HG02623 (cell line): ENCODE results near the gene DBX1.
"Not testable (repeated sequence)": the region's sequence is repeated elsewhere in the genome, so short reads cannot be mapped to it uniquely, and the experiment has no call there.

Experiments
- ATAC-seq: cut with Tn5 transposase; IDR thresholded peaks from one replicate; pipeline ENCODE4 v1.9.1; 2021; ENCODE audit warnings: moderate library complexity; ENCODE audit not compliant: unreplicated experiment

The DBX1 gene

GRCh38 chr11:20161923-20162744 lies 1.9 kb upstream of the DBX1 start:
- no peak for ATAC-seq

DNA sequence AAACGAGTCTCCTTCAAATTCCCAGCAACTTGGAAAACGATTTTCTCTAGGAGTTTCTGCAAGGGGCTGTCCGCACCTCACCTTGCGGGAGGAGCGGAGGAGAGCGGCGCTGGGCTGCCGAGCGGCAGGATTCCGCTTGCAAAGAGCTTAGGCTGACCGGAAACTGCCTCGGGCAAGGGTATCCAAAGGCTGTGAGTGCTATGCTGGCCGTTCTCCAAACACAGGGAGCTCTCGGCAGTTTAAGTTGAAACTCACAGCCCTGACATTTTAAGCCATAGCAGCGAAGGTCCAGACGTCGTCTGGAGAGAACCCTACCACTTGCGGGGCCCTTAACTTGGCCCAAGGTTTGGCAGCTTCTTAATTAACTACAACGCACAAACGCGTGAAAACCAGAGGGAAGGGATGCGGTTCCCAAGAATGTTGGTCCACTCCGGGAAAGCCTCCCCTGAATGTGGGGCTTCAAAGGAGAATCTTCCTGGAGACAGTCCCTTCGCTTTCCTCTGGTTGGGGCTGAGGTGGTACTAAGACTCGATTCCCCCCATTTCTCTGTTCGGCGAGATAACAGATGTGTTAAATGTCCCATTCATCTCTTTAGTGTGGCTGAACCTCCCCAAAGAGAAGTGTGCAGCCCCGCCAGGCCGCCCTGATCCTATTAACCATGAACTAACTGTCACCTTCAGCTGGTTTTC lies 1.1 kb upstream of the DBX1 start:
- no peak for ATAC-seq

- no peak for ATAC-seq
Measured at GRCh38 chr11:20159466-20160381, 551 bp downstream of the DBX1 start.

- no peak for ATAC-seq
Measured at GRCh38 chr11:20158597-20159257, 1.5 kb downstream of the DBX1 start.

GRCh38 chr11:20157728-20158127 lies 2.5 kb downstream of the DBX1 start:
- ATAC-seq = no peak

- no peak for ATAC-seq
Measured at GRCh38 chr11:20156876-20157613, 3.2 kb downstream of the DBX1 start.

DNA sequence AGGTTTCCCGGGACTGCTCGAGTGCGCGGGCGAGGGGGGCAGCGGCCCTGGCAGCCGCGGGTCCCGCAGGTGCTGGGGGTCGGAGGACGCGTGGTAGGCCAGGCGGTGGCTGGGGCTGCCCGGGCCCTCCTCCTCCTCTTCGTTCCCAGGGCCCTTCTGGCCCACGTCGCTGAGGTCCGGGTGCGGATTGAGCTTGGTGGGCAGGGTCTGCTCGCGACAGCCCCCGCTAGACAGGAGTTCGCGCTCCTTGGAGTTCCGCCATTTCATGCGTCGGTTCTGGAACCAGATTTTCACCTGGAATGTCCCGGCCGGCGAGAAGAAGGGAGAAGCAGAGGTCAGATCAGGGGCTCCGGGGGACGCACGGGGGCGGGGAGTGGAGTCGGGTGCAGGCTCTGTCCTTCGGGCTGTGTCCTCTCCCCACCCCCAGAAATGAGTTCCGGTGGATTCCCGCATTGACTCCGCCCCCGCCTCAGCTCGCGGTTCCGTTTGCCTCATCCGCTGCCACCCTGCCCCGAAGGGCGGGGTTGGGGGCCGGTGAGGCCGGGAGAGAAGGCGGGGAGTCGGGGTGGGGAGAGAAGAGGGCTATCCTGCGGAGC lies 3.9 kb downstream of the DBX1 start:
- ATAC-seq = no peak

DNA sequence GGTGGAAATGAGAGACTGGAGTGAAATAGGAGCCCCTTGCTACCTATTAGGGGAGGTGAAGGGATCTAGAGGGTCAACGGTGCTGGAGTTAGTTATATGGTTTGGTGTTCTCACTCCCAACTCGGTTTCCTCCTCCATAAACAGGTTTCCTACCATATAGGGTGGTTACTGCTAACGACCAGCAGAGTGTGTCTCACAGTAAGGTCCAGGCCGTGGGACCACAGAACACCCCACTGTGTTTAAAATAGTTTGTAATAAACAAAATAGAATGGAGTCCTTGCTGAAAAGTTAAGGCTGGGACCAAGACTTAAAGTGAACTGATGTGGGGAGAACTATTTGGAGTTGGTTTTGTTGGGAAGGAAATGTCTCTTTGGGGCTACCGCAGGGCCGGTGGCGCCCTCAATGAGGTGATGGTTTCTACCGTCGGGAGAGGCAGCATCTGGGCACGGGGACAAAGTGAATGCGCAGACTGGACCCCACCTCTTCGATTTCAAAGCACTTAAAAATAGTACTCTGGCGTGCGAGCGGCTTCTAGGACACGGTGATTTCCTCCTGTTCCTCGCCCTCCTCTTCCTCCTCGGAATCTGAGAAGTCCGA lies 4.5 kb downstream of the DBX1 start:
- ATAC-seq = no peak

DNA sequence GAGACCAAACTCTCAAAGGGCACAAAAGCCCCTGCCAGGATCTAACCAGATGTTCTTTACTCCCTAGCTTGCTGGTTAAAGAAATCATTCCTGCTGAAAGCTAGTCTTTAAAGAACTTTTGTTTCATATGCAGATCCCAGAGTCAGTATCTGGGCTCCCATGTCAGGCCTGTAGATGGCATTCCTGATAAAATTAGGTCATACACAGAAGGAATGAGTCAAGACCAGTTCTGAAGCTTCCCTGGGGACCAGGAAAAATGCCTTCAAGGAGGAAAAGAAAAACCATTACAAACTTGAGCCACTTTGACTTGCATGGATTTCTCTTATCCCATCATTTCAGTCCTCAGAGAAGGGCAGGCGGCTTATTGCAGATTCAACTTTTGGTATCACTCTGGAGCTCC lies 5.9 kb downstream of the DBX1 start:
- ATAC-seq = no peak

DNA sequence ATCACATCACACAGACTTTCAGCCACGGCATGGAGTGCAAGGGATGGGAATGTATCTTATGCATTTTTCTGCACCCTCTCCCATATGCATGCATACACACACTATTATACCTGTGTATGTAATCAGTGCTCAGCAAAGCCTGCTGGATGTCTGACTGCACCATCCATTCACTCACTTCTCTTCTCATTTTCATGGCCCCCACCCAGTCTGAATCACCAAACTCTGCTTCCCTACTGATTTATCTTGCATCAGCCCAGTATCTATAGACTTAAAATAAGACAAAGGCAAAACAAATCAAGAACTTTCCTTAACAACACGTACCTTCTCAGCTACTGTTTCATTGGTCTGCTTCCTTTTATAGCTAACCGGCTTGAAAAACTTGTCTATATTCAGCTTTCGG lies 21.6 kb downstream of the DBX1 start:
- no peak for ATAC-seq

DNA sequence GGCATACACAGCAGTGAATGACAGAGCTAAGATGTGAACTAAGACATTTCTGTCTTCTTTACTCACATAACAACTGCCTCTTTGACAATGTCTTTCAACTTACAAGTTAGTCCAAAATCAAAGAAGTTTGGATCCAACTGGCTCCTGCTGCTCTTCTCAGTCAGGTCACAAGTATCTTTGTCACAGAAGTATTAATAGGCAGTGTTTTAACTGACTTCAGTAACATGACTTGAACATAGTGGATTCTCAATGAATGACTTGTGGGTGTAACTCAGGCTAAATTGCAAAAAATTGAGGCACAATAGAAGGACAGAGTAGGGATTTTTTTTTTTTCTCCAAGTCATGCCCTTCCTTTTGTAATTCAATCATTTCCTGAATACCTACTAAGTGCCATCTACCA lies 22.6 kb downstream of the DBX1 start:
- ATAC-seq = no peak

DNA sequence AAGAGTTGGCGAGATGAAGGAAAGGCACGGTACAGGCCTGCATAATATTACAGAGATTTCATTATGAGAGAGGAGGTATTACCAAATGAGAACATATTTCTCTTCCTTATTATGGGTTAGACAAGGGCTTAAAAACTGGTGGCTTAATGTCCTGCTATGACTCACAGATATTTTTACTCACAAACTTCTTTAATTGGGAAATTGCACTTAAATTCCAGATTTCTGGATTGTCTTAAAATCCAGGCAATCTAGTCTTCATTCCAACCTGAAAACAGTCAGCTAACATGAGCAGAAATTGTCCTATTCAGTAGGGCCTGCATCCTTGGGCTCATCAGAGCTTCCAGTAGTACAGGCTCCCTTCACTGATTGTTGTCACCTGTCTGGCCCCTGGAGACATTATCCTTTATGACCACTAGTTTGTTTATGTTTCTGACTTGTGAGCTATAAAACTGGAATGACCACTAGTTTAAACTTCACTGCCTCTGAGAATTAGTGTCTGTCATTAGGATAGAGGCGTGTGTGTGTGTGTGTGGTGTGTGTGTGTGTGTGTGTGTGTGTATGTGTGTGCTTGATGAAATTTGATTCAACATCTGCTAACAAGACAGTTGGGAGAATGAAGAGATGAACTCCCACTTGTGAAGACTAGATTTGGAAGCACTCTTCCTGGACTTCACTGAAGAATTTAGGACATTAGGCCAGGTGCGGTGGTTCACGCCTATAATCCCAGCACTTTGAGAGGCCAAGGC lies 25.1 kb downstream of the DBX1 start:
- ATAC-seq = no peak

DNA sequence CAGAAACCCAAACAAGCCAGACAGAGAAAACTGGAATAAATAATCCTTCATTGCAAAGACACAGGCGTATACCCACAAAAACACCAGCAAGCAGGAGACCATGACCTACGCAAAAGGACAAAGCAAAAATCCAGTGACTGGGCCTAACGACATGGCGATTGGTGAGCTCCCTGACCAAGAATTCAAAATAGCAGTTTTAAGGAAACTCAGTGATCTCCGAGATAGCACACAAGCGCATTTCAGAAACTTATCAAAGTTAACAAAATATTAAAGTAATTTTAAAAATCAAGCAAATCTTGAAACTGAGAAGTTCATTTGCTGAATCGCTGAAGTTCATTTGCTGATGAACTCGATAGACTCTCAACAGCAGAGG lies 27.6 kb downstream of the DBX1 start:
- ATAC-seq = no peak

DNA sequence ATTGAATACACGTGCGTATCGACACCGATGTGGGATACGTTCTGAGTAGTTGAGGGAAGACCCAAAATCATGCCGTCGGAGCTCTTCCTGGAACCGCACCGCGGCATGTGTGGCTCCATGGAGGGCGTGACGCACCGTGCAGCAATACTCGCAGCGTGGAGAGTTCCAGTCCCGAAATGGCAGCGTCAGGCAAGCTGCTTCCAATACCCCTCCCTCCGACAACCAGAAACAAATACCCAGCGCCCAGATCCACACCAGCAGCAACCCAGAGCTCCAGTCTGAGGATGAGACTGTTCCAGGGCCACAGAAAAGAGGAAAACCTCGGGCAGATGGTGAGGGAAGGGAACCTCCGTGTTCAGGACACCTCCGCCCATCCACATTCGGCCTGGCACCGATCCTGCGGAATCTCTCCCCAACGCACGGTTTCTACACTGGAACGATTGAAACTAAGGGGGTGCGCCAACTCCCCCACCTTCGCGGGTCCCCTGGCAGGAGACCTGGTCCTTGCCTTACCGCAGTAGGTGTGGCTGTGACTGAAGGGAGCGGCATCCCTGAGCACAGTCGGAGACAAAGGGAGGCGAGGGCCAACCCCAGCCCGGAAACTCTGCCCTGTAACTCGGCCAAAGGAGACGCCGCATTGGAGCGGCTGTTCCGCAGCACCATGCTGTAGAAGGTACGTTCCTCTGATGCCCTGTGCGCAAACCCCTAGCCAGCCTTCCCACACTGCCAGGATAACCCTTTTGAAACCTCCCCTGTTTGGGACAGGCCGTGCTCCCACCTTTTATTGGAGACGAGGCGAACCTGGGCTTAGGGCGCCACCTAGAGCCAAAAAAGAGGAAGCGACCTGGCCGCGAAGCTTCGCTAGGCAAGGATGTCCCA lies 28.2 kb downstream of the DBX1 start:
- ATAC-seq = no peak

DNA sequence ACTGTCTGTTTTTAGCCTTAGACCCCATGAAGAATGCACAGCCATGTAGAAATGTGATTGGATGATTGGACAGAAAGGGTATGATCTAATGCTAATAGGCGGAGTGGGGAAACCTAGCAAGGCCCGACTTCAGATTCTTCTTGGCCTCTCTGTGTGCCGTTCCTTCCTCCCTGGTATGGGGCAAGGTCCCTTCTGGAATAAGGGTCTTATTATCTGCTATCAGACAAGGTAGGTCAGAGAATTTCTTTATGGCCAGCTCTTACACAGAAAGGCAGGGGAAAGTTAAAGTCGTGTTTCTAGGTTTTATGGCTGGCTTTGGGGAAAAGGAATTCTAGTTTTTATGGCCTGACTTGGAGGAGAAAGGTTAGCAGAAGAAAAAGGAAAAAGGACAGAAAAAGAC lies 30.6 kb downstream of the DBX1 start:
- ATAC-seq = no peak

GRCh38 chr11:20128528-20128825 lies 31.8 kb downstream of the DBX1 start:
- ATAC-seq = not testable (repeated sequence)

DNA sequence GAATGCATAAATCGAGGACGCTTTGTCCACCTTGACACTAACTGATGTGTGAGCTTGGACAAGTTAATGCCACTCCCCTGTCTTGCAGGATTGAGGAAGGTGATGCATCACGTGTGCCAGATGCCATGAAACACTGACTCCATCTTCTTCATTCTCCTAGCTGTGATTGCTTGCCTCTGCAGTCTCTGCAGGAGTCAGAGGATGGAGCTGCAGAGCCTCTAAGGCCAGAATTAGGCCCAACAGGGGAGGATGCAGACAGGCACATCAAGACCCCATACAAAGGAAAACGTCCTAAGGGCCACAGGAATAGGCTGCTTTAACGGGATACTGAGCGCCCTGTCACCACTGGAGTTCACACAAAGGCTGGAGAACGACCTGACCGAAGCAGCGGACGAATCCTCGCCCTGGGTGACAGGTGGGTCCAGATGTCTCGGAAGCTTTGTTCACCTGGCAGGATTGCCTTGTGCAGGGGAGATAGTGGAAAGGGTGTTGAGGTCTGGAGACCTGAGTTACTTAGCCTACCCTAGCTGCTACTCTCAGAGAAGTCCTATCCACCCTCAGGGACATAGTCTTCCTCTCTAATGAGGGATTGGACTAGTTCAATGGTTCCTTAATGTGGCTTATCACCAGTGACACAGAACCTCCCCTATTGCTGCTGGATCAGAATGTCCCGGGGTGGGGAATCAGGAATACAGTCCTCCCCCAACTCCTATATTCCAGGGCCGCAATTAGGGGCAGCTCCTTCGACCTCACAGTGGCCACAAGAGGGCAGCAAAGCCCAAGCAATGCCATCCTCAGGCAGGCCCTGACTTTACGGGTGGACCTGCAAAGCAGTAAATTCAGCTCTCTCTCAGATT lies 32.4 kb downstream of the DBX1 start:
- no peak for ATAC-seq
